ENCODE data around the gene SLC30A4. TPM values are rescaled to one million over a fixed set of nuclear protein-coding genes. Genes with fewer than 3 reads are reported as not detected.

SLC30A4 gene
- total RNA-seq, 2 experiments from 2014 or later = 2.1 to 2.3 TPM

- Mint-ChIP-seq H3K27me3 (no peaks in the 10 kb centered on the region), H3K4me1 (ENCODE audit: low read depth) (no peaks in the 10 kb centered on the region), H3K9me3 (peaks cover 2% of the 10 kb centered on the region), H3K36me3 (ENCODE audit: low read depth) (no peaks in the 10 kb centered on the region), H3K27ac (no peak overlapping the region), H3K4me3 (no peak overlapping the region)
- no peak for TF ChIP-seq CTCF (IDR thresholded peaks at IDR 0.05)
- H3K9me3 ChIP-seq (ENCODE audit: control insufficient read depth in 1 of 2, insufficient read depth in 1 of 2, low read length in 2 of 2) = no peaks in the 10 kb centered on the region
- peak; percentile 32 for ATAC-seq (ENCODE audit: poor library complexity)
- no peaks in the 10 kb centered on the region for H3K27me3 ChIP-seq (ENCODE audit: control insufficient read depth in 1 of 2, insufficient read depth in 2 of 2, low read length in 2 of 2)
- ChIA-PET CTCF (interaction anchor here (1.3 kb wide), 1 partner anchor 17 kb away, joined by 3 read pairs; no protein-coding TSS in a partner anchor), POLR2A (no interaction called here)
- no peaks in the 10 kb centered on the region for H3K36me3 ChIP-seq (ENCODE audit: insufficient read depth, low read length)
- H3K27ac ChIP-seq (ENCODE audit: low read depth in 1 of 2, low read length in 2 of 2) = no peak overlapping the region
- peak in 2 of 14 experiments; percentile 70 to 78 for DNase-seq
- no peaks in the 10 kb centered on the region for H3K4me1 ChIP-seq (ENCODE audit: insufficient read depth, low read length)
- H3K4me3 ChIP-seq (ENCODE audit: low read length) = no peak overlapping the region
- intact Hi-C loops (cut with DNase I, micrococcal nuclease) = no loop called here
Observed at GRCh38 chr15:45448066-45448915, 74.3 kb downstream of the SLC30A4 start.

- no peaks in the 10 kb centered on the region for H3K9me3 Mint-ChIP-seq
- H3K9me3 ChIP-seq (ENCODE audit: control insufficient read depth in 1 of 2, insufficient read depth in 1 of 2, low read length in 2 of 2) = no peaks in the 10 kb centered on the region
- H3K27ac ChIP-seq (ENCODE audit: low read depth in 1 of 2, low read length in 2 of 2) = no peak overlapping the region
- DNase-seq (peak in 1 of 14 experiments; percentile 24), ATAC-seq (ENCODE audit: poor library complexity) (no peak)
- POLR2A ChIA-PET = no interaction called here
- intact Hi-C loops (cut with DNase I, micrococcal nuclease) = no loop called here
- no peaks in the 10 kb centered on the region for H3K27me3 Mint-ChIP-seq
- no peak overlapping the region for H3K27ac Mint-ChIP-seq
- H3K27me3 ChIP-seq (ENCODE audit: control insufficient read depth in 1 of 2, insufficient read depth in 2 of 2, low read length in 2 of 2) = no peaks in the 10 kb centered on the region
- H3K4me3 ChIP-seq (ENCODE audit: low read length) = no peak overlapping the region
- no peaks in the 10 kb centered on the region for H3K36me3 ChIP-seq (ENCODE audit: insufficient read depth, low read length)
- no peak for TF ChIP-seq CTCF (IDR thresholded peaks at IDR 0.05)
- H3K4me1 ChIP-seq (ENCODE audit: insufficient read depth, low read length) = no peaks in the 10 kb centered on the region
- no peak overlapping the region for H3K4me3 Mint-ChIP-seq
- CTCF ChIA-PET = no interaction called here
- no peaks in the 10 kb centered on the region for H3K4me1 Mint-ChIP-seq (ENCODE audit: low read depth)
- no peaks in the 10 kb centered on the region for H3K36me3 Mint-ChIP-seq (ENCODE audit: low read depth)
Observed at GRCh38 chr15:45443645-45444044, 78.9 kb downstream of the SLC30A4 start.

- H3K9me3 ChIP-seq (ENCODE audit: control insufficient read depth in 1 of 2, insufficient read depth in 1 of 2, low read length in 2 of 2) = no peaks in the 10 kb centered on the region
- H3K27ac Mint-ChIP-seq = no peak overlapping the region
- POLR2A ChIA-PET = no interaction called here
- no peak for TF ChIP-seq CTCF (IDR thresholded peaks at IDR 0.05)
- no peak for DNase-seq
- CTCF ChIA-PET = no interaction called here
- H3K4me3 ChIP-seq (ENCODE audit: low read length) = no peak overlapping the region
- H3K4me1 ChIP-seq (ENCODE audit: insufficient read depth, low read length) = no peaks in the 10 kb centered on the region
- no peak overlapping the region for H3K27ac ChIP-seq (ENCODE audit: low read depth in 1 of 2, low read length in 2 of 2)
- H3K27me3 Mint-ChIP-seq = no peaks in the 10 kb centered on the region
- intact Hi-C loops (cut with DNase I, micrococcal nuclease) = no loop called here
- no peak overlapping the region for H3K4me3 Mint-ChIP-seq
- H3K27me3 ChIP-seq (ENCODE audit: control insufficient read depth in 1 of 2, insufficient read depth in 2 of 2, low read length in 2 of 2) = no peaks in the 10 kb centered on the region
- no peaks in the 10 kb centered on the region for H3K9me3 Mint-ChIP-seq
- H3K4me1 Mint-ChIP-seq (ENCODE audit: low read depth) = no peaks in the 10 kb centered on the region
- no peak for ATAC-seq (ENCODE audit: poor library complexity)
- no peaks in the 10 kb centered on the region for H3K36me3 Mint-ChIP-seq (ENCODE audit: low read depth)
- H3K36me3 ChIP-seq (ENCODE audit: insufficient read depth, low read length) = no peaks in the 10 kb centered on the region
Observed at GRCh38 chr15:45442507-45443135, 79.9 kb downstream of the SLC30A4 start.
